ENCODE measurements around the gene SPTBN4.

The SPTBN4 gene

GRCh38 chr19:40592170-40592569 lies 125.4 kb downstream of the SPTBN4 start:
- H3K4me3 ChIP-seq (ENCODE audit: insufficient read depth, low read length, poor library complexity, severe bottlenecking): no peak overlapping the region
- H3F3A ChIP-seq (ENCODE audit: insufficient read depth): no peaks in the 10 kb centered on the region
- H3K9me2 ChIP-seq (replicated peaks; ENCODE audit: insufficient read depth, low read length): no peaks in the 10 kb centered on the region
- H3K4me2 ChIP-seq (ENCODE audit: low read depth, low read length, poor library complexity, severe bottlenecking): no peak overlapping the region
- no peak for TF ChIP-seq EZH2phosphoT487 (conservative IDR thresholded peaks at IDR 0.05; ENCODE audit: low read length)
- no peaks in the 10 kb centered on the region for H3K27me3 ChIP-seq (ENCODE audit: low read length)
- no peaks in the 10 kb centered on the region for H4K20me1 ChIP-seq (ENCODE audit: low read depth, low read length)
- no peak overlapping the region for H2AFZ ChIP-seq (ENCODE audit: low read depth, low read length, severe bottlenecking)
- no peak overlapping the region for H3K27ac ChIP-seq (ENCODE audit: low read depth, low read length)
- H3K79me2 ChIP-seq (ENCODE audit: insufficient read depth, low read length): no peaks in the 10 kb centered on the region
- H3K9ac ChIP-seq (ENCODE audit: low read length): no peak overlapping the region
- no peaks in the 10 kb centered on the region for H3K36me3 ChIP-seq (ENCODE audit: low read length)
- H3K9me3 ChIP-seq (ENCODE audit: insufficient read depth, low read length): no peaks in the 10 kb centered on the region

GRCh38 chr19:40594255-40594654 lies 127.5 kb downstream of the SPTBN4 start:
- Histone ChIP-seq H3K4me2 (ENCODE audit: low read depth, low read length, poor library complexity, severe bottlenecking) (no peak overlapping the region), H3K27ac (ENCODE audit: low read depth, low read length) (no peak overlapping the region), H2AFZ (ENCODE audit: low read depth, low read length, severe bottlenecking) (no peak overlapping the region), H3K9ac (ENCODE audit: low read length) (no peak overlapping the region), H3K27me3 (ENCODE audit: low read length) (no peaks in the 10 kb centered on the region), H3K4me3 (ENCODE audit: insufficient read depth, low read length, poor library complexity, severe bottlenecking) (no peak overlapping the region), H3K79me2 (ENCODE audit: insufficient read depth, low read length) (no peaks in the 10 kb centered on the region), H3F3A (ENCODE audit: insufficient read depth) (no peaks in the 10 kb centered on the region), H3K9me2 (replicated peaks; ENCODE audit: insufficient read depth, low read length) (no peaks in the 10 kb centered on the region), H3K9me3 (ENCODE audit: insufficient read depth, low read length) (no peaks in the 10 kb centered on the region), H4K20me1 (ENCODE audit: low read depth, low read length) (no peaks in the 10 kb centered on the region), H3K36me3 (ENCODE audit: low read length) (no peaks in the 10 kb centered on the region)
- TF ChIP-seq EZH2phosphoT487 (conservative IDR thresholded peaks at IDR 0.05; ENCODE audit: low read length) (no peak), CTCF (IDR thresholded peaks at IDR 0.05; ENCODE audit: insufficient read depth, low read length, poor library complexity, severe bottlenecking) (no peak)

GRCh38 chr19:40594657-40595091 lies 127.9 kb downstream of the SPTBN4 start:
- no peaks in the 10 kb centered on the region for H3K27me3 ChIP-seq (ENCODE audit: low read length)
- H3K9me2 ChIP-seq (replicated peaks; ENCODE audit: insufficient read depth, low read length): no peaks in the 10 kb centered on the region
- H3K4me3 ChIP-seq (ENCODE audit: insufficient read depth, low read length, poor library complexity, severe bottlenecking): no peak overlapping the region
- H3F3A ChIP-seq (ENCODE audit: insufficient read depth): peaks cover 2% of the 10 kb centered on the region; the same call in 1 of the 2 replicates
- H3K27ac ChIP-seq (ENCODE audit: low read depth, low read length): no peak overlapping the region
- TF ChIP-seq CTCF (IDR thresholded peaks at IDR 0.05; ENCODE audit: insufficient read depth, low read length, poor library complexity, severe bottlenecking): no peak
- TF ChIP-seq EZH2phosphoT487 (conservative IDR thresholded peaks at IDR 0.05; ENCODE audit: low read length): no peak
- H2AFZ ChIP-seq (ENCODE audit: low read depth, low read length, severe bottlenecking): no peak overlapping the region
- H4K20me1 ChIP-seq (ENCODE audit: low read depth, low read length): no peaks in the 10 kb centered on the region
- H3K36me3 ChIP-seq (ENCODE audit: low read length): no peaks in the 10 kb centered on the region
- no peaks in the 10 kb centered on the region for H3K79me2 ChIP-seq (ENCODE audit: insufficient read depth, low read length)
- no peak overlapping the region for H3K4me2 ChIP-seq (ENCODE audit: low read depth, low read length, poor library complexity, severe bottlenecking)
- no peak overlapping the region for H3K9ac ChIP-seq (ENCODE audit: low read length)
- no peaks in the 10 kb centered on the region for H3K9me3 ChIP-seq (ENCODE audit: insufficient read depth, low read length)

GRCh38 chr19:40596608-40597328 lies 130.0 kb downstream of the SPTBN4 start:
- H3K4me2 ChIP-seq (ENCODE audit: low read depth, low read length, poor library complexity, severe bottlenecking): no peak overlapping the region
- H3F3A ChIP-seq (ENCODE audit: insufficient read depth): peaks cover 4% of the 10 kb centered on the region; the same call in 1 of the 2 replicates
- no peak overlapping the region for H3K9ac ChIP-seq (ENCODE audit: low read length)
- no peak overlapping the region for H2AFZ ChIP-seq (ENCODE audit: low read depth, low read length, severe bottlenecking)
- TF ChIP-seq CTCF (IDR thresholded peaks at IDR 0.05; ENCODE audit: insufficient read depth, low read length, poor library complexity, severe bottlenecking) (no peak), EZH2phosphoT487 (conservative IDR thresholded peaks at IDR 0.05; ENCODE audit: low read length) (no peak)
- no peaks in the 10 kb centered on the region for H3K36me3 ChIP-seq (ENCODE audit: low read length)
- no peaks in the 10 kb centered on the region for H3K79me2 ChIP-seq (ENCODE audit: insufficient read depth, low read length)
- H3K9me2 ChIP-seq (replicated peaks; ENCODE audit: insufficient read depth, low read length): no peaks in the 10 kb centered on the region
- no peak overlapping the region for H3K4me3 ChIP-seq (ENCODE audit: insufficient read depth, low read length, poor library complexity, severe bottlenecking)
- no peak overlapping the region for H3K27ac ChIP-seq (ENCODE audit: low read depth, low read length)
- no peaks in the 10 kb centered on the region for H3K9me3 ChIP-seq (ENCODE audit: insufficient read depth, low read length)
- H4K20me1 ChIP-seq (ENCODE audit: low read depth, low read length): no peaks in the 10 kb centered on the region
- H3K27me3 ChIP-seq (ENCODE audit: low read length): no peaks in the 10 kb centered on the region

Measured in SU-DHL-6 (cell line).